Measurements from ENCODE around the gene ARPC5L. TPM values are rescaled to one million over a fixed set of nuclear protein-coding genes. Genes with fewer than 3 reads are reported as not detected.

Gene ARPC5L
- total and polyA plus RNA-seq, 2 of the 13 experiments (the other 11 are each of a cell fraction or from before 2014, with no cell fraction given), result 29.9 to 33.8 TPM

DNA sequence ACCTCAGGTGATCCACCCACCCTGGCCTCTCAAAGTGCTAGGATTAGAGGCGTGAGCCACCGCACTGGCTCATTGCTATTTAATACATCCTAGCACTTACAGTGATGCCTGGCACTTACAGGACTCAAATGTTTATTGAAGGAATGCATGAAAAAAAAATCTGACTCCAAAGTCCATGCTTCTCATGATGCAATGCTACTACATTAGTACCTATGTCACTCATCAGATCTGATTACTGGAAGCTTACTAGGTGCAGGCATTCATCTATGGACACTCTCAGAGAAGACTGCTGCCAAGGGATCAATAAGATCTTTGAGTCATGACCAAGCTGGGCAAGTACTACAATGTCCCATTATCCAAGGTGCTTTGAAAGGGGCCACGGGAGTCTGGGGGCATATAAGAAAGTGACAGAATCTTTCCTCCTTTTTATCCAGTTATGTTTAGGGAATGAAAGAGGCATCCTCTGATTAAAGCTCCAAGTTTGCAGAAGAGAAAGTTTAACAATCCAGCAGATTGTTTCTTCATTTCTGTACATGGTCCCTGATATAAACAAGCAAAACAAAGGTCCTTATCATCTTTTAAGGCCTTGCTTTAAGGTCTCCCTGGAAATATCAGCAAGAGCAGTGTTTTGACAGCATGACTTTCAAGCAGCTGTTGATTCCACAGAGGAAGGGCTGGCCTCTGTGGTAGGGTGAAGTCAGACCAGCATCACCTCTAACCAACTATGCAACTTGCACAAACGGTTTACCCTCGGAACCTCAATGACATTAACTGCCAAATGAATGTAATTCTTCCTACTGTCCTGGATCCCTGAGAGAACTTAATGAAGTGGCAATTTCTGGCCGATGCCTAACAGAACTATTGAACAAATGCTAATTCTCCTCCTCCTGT is 35.9 kb downstream of the ARPC5L start (continued):
- TF ChIP-seq ZBTB21 (CRISPR knock-in tag; IDR thresholded peaks at IDR 0.05) (peak; percentile 68; the same call in 1 of the 2 replicates), ZNF790 (CRISPR knock-in tag; IDR thresholded peaks at IDR 0.05; ENCODE audit: borderline replicate concordance) (no peak), HOXA5 (CRISPR knock-in tag; IDR thresholded peaks at IDR 0.05) (peak; percentile 35; the same call in 1 of the 2 replicates), THRA (CRISPR knock-in tag; IDR thresholded peaks at IDR 0.05; ENCODE audit: borderline replicate concordance) (no peak), ATF7-NPFF (CRISPR knock-in tag; IDR thresholded peaks at IDR 0.05; ENCODE audit: low read depth) (no peak), HDAC1 (CRISPR knock-in tag; IDR thresholded peaks at IDR 0.05) (peak; percentile 57), NRL (CRISPR knock-in tag; IDR thresholded peaks at IDR 0.05; ENCODE audit: borderline replicate concordance) (no peak), FOSL2 (CRISPR knock-in tag; IDR thresholded peaks at IDR 0.05) (peak; percentile 81), NR2C2 (CRISPR knock-in tag; IDR thresholded peaks at IDR 0.05; ENCODE audit: borderline replicate concordance) (peak; percentile 43; the same call in 1 of the 2 replicates), CREB1 (IDR thresholded peaks at IDR 0.05) (0 out of 2 replicates have a peak, but pooled peaks have one; percentile 37), CREB1 (CRISPR knock-in tag; IDR thresholded peaks at IDR 0.05) (peak; percentile 83), ZNF12 (CRISPR knock-in tag; IDR thresholded peaks at IDR 0.05) (0 out of 2 replicates have a peak, but pooled peaks have one; percentile 13), ZBTB1 (CRISPR knock-in tag; IDR thresholded peaks at IDR 0.05; ENCODE audit: borderline replicate concordance) (no peak), KDM6A (CRISPR knock-in tag; IDR thresholded peaks at IDR 0.05; ENCODE audit: low read depth) (0 out of 2 replicates have a peak, but pooled peaks have one; percentile 17), GATAD2A (CRISPR knock-in tag; IDR thresholded peaks at IDR 0.05) (peak; percentile 97), TAF1 (CRISPR knock-in tag; IDR thresholded peaks at IDR 0.05) (no peak), PITX1 (CRISPR knock-in tag; IDR thresholded peaks at IDR 0.05) (peak; percentile 23; the same call in 1 of the 2 replicates), DR1 (CRISPR knock-in tag; IDR thresholded peaks at IDR 0.05) (no peak), ZNF75D (CRISPR knock-in tag; IDR thresholded peaks at IDR 0.05; ENCODE audit: borderline replicate concordance) (no peak), AKAP8 (CRISPR knock-in tag; IDR thresholded peaks at IDR 0.05) (no peak), MIER3 (CRISPR knock-in tag; IDR thresholded peaks at IDR 0.05; ENCODE audit: borderline replicate concordance) (peak; percentile 79; the same call in 1 of the 2 replicates), ZNF841 (CRISPR knock-in tag; IDR thresholded peaks at IDR 0.05; ENCODE audit: borderline replicate concordance) (no peak), ZNF703 (CRISPR knock-in tag; IDR thresholded peaks at IDR 0.05; ENCODE audit: borderline replicate concordance) (no peak)
- TF ChIP-seq, protein P1, sequence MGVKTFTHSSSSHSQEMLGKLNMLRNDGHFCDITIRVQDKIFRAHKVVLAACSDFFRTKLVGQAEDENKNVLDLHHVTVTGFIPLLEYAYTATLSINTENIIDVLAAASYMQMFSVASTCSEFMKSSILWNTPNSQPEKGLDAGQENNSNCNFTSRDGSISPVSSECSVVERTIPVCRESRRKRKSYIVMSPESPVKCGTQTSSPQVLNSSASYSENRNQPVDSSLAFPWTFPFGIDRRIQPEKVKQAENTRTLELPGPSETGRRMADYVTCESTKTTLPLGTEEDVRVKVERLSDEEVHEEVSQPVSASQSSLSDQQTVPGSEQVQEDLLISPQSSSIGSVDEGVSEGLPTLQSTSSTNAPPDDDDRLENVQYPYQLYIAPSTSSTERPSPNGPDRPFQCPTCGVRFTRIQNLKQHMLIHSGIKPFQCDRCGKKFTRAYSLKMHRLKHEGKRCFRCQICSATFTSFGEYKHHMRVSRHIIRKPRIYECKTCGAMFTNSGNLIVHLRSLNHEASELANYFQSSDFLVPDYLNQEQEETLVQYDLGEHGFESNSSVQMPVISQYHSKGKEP (CRISPR knock-in tag; IDR thresholded peaks at IDR 0.05), result no peak
- TF ChIP-seq, protein P2, sequence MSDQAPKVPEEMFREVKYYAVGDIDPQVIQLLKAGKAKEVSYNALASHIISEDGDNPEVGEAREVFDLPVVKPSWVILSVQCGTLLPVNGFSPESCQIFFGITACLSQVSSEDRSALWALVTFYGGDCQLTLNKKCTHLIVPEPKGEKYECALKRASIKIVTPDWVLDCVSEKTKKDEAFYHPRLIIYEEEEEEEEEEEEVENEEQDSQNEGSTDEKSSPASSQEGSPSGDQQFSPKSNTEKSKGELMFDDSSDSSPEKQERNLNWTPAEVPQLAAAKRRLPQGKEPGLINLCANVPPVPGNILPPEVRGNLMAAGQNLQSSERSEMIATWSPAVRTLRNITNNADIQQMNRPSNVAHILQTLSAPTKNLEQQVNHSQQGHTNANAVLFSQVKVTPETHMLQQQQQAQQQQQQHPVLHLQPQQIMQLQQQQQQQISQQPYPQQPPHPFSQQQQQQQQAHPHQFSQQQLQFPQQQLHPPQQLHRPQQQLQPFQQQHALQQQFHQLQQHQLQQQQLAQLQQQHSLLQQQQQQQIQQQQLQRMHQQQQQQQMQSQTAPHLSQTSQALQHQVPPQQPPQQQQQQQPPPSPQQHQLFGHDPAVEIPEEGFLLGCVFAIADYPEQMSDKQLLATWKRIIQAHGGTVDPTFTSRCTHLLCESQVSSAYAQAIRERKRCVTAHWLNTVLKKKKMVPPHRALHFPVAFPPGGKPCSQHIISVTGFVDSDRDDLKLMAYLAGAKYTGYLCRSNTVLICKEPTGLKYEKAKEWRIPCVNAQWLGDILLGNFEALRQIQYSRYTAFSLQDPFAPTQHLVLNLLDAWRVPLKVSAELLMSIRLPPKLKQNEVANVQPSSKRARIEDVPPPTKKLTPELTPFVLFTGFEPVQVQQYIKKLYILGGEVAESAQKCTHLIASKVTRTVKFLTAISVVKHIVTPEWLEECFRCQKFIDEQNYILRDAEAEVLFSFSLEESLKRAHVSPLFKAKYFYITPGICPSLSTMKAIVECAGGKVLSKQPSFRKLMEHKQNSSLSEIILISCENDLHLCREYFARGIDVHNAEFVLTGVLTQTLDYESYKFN (CRISPR knock-in tag; conservative IDR thresholded peaks at IDR 0.05), result peak; percentile 76
